GM13976 (cell line): Measurements from ENCODE around the gene ACAP2.

Experiments used
- DNase-seq: peaks from one replicate; pipeline ENCODE4 v3.0.0; 2012; ENCODE audit warnings: low spot score
- in situ Hi-C: fragments of 300-500 bp; cut with MboI; formaldehyde crosslinking; loops from one replicate; pipeline ENCODE4 v1.12.0; 2022; ENCODE audit warnings: low sequenced_read_pairs, mixed read lengths, inconsistent platforms; ENCODE audit not compliant: unreplicated experiment
- TF ChIP-seq, protein P1 (sequence below): IDR thresholded peaks from 2 replicates; pipeline ENCODE4 v1.5.1; 2012; ENCODE audit warnings: borderline replicate concordance, mild to moderate bottlenecking; ENCODE audit not compliant: insufficient read depth; ENCODE audit errors: extremely low read depth, missing control alignments, control extremely low read depth

The ACAP2 gene

GRCh38 chr3:195450731-195451229 is 8.0 kb upstream of the ACAP2 start:
- DNase-seq, result no peak
- in situ Hi-C loops, result no loop called here
- TF ChIP-seq, protein P1, sequence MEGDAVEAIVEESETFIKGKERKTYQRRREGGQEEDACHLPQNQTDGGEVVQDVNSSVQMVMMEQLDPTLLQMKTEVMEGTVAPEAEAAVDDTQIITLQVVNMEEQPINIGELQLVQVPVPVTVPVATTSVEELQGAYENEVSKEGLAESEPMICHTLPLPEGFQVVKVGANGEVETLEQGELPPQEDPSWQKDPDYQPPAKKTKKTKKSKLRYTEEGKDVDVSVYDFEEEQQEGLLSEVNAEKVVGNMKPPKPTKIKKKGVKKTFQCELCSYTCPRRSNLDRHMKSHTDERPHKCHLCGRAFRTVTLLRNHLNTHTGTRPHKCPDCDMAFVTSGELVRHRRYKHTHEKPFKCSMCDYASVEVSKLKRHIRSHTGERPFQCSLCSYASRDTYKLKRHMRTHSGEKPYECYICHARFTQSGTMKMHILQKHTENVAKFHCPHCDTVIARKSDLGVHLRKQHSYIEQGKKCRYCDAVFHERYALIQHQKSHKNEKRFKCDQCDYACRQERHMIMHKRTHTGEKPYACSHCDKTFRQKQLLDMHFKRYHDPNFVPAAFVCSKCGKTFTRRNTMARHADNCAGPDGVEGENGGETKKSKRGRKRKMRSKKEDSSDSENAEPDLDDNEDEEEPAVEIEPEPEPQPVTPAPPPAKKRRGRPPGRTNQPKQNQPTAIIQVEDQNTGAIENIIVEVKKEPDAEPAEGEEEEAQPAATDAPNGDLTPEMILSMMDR, result no peak

DNA sequence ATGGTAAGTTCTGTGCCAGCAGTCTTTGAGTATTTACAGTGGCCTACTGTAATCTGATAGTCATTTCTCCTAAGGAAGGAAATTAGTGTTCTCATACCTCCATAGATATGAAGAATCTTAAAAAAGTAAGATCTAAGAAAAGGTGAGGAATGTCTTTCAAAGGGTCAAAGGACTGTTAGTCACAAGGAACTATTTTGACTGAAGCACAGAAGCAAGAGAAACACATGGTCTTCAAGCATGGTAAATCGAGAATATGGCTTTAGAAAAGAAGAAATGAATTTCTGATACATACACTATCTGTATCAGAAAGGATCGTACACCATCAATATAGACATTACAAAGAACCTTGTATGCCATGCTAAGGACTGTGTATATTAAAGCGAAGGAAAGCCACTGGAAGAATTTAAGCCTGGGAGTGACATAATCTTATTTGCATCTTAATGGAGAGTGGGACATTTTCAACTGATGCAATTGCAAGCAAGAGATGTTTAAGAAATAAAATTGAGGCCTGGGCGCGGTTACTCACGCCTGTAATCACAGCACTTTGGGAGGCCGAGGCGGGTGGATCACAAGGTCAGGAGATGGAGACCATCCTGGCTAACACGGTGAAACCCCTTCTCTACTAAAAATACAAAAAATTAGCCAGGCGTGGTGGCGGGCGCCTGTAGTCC is 5.5 kb upstream of the ACAP2 start:
- TF ChIP-seq, protein P1, result no peak
- no peak for DNase-seq
- in situ Hi-C loops, result no loop called here

DNA sequence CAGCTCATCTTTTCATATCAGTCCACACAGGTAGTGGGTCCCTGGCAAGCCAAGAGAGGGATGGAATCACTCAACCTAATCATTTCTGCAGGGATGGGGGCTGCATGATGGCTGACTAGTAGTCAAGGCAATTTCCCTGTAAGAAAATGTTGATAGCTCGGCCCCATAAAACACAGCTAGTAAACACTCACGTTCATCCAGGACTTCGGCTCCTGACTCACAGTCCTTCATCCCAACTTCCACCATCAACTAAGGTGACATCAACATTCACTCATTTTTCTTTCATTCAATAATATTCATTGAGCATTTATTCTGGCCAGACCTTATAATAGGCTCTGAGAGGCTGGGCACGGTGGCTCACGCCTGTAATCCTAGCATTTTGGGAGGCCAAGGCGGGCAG is 4.4 kb upstream of the ACAP2 start:
- in situ Hi-C loops, result no loop called here
- TF ChIP-seq, protein P1, result no peak
- DNase-seq, result no peak

GRCh38 chr3:195446359-195446758 is 3.5 kb upstream of the ACAP2 start:
- in situ Hi-C loops, result no loop called here
- no peak for DNase-seq

DNA sequence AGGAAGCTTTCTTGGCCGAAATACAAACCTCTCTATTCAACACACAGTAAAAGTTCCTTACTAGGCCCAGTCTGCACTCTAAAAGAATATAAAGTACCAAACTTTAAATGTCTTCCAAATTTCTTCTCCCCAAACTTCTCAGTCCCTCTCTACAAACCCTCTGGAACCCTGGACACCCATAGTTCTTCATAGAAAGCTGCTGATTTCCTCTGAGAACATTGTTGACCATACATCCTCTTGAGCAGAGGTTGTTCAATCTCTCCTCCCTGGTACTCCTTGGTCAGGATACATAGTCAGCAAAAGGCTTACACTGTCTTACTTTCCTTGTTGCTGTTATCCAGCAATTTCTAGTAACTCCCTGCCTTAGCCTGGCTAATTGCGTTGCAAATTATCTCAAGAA is 3.1 kb upstream of the ACAP2 start:
- in situ Hi-C loops, result no loop called here
- DNase-seq, result no peak
- TF ChIP-seq, protein P1, result no peak

More at GRCh38 chr3:195446359-195446758, 3.5 kb upstream of the ACAP2 start:
- TF ChIP-seq, protein P1, result no peak

GRCh38 chr3:195443391-195443989 is 670 bp upstream of the ACAP2 start:
- TF ChIP-seq, protein P1, result no peak
- in situ Hi-C loops, result no loop called here
- no peak for DNase-seq
